Fibroblast of villous mesenchyme (primary cell): ENCODE results near the gene TUBAL3. TPM values are rescaled to one million over a fixed set of nuclear protein-coding genes. Genes with fewer than 3 reads are reported as not detected.

ENCODE experiments used
- DNase-seq: peaks from one replicate; pipeline ENCODE4 v3.0.0-alpha.2; 2010; ENCODE audit warnings: low read depth
- H3K4me3 ChIP-seq: 2 replicates; pipeline ENCODE4 v1.5.1; 2011; ENCODE audit warnings: low read depth, mild to moderate bottlenecking, low read length
- CTCF ChIP-seq: IDR thresholded peaks from 2 replicates; pipeline ENCODE4 v1.5.1; 2012; ENCODE audit warnings: low read depth, mild to moderate bottlenecking, low read length; ENCODE audit not compliant: insufficient read depth
- total RNA-seq: library from RNA; depleted of rRNA; stranded (reverse); fragments of >200 nt; gene quantifications from 2 replicates; pipeline ENCODE4 v1.2.3, GENCODE V29; 2012

TUBAL3 gene
- total RNA-seq, 1 donor, result not detected

GRCh38 chr10:5400468-5401240, 4.0 kb downstream of the TUBAL3 start:
- DNase-seq, result no peak
- H3K4me3 ChIP-seq, result no peak overlapping the region
- no peak for TF ChIP-seq CTCF

- DNase-seq, result no peak
- H3K4me3 ChIP-seq, result no peak overlapping the region
- no peak for TF ChIP-seq CTCF
Observed at GRCh38 chr10:5399332-5399731, 5.3 kb downstream of the TUBAL3 start.

GRCh38 chr10:5396556-5397300, 7.9 kb downstream of the TUBAL3 start:
- no peak for TF ChIP-seq CTCF
- DNase-seq, result no peak

GRCh38 chr10:5395168-5395567, 9.5 kb downstream of the TUBAL3 start:
- H3K4me3 ChIP-seq, result no peak overlapping the region
- no peak for TF ChIP-seq CTCF
- no peak for DNase-seq

More at GRCh38 chr10:5396556-5397300, 7.9 kb downstream of the TUBAL3 start:
- no peak overlapping the region for H3K4me3 ChIP-seq

- no peak for DNase-seq
- H3K4me3 ChIP-seq, result no peak overlapping the region
- no peak for TF ChIP-seq CTCF
Observed at GRCh38 chr10:5393529-5393928, 11.1 kb downstream of the TUBAL3 start.

- H3K4me3 ChIP-seq, result no peak overlapping the region
- no peak for TF ChIP-seq CTCF
Observed at GRCh38 chr10:5391790-5392189, 12.8 kb downstream of the TUBAL3 start.

More at GRCh38 chr10:5391790-5392189, 12.8 kb downstream of the TUBAL3 start:
- DNase-seq, result no peak
